Liver (tissue), 3 donors: ENCODE data around the gene LRRC70.
"Not testable (repeated sequence)": the region's sequence is repeated elsewhere in the genome, so short reads cannot be mapped to it uniquely, and the experiment has no call there.

ENCODE experiments used
- CTCF ChIP-seq: fragments of 150-350 bp; IDR thresholded peaks from 2 replicates; pipeline ENCODE4 v1.5.1; 2017; ENCODE audit warnings: improper control_type of control experiment, low read depth, low read length; ENCODE audit not compliant: missing input control
- GABPA ChIP-seq, 2 donors: IDR thresholded peaks in 1 of 2; conservative IDR thresholded peaks in 1 of 2; 2 replicates each; pipeline ENCODE4 v1.6.1; 2016; ENCODE audit warnings: antibody characterized with exemption in 2 of 2, mild to moderate bottlenecking in 1 of 2, moderate library complexity in 1 of 2
- MAX ChIP-seq: IDR thresholded peaks from 2 replicates; pipeline ENCODE4 v1.6.1; 2016; ENCODE audit warnings: antibody characterized with exemption
- RAD21 ChIP-seq, 2 donors: IDR thresholded peaks; 2 replicates each; pipeline ENCODE4 v1.6.1; 2016; ENCODE audit warnings: antibody characterized with exemption in 2 of 2, mild to moderate bottlenecking in 2 of 2
- donor health status: healthy.
- donor health status: healthy.

- TF ChIP-seq CTCF; GABPA (IDR thresholded peaks at IDR 0.05 in 1 of 2, conservative IDR thresholded peaks at IDR 0.05 in 1 of 2); RAD21 (IDR thresholded peaks at IDR 0.05); MAX: not testable (repeated sequence)
Measured at GRCh38 chr5:62624436-62624835, 45.8 kb downstream of the LRRC70 start.
